Activated CD4-positive, CD25-positive, alpha-beta regulatory T cell treated with anti-CD3 and anti-CD28 coated beads, Interleukin-2, amount 50 U/mL, for 16 hours (primary cell): ENCODE data around the gene ACAP3.
"Not testable (repeated sequence)": the region's sequence is repeated elsewhere in the genome, so short reads cannot be mapped to it uniquely, and the experiment has no call there.

Experiments used
- DNase-seq: peaks from one replicate; pipeline ENCODE4 v3.0.0-alpha.2; 2020; ENCODE audit warnings: low read depth, low spot score

Gene ACAP3

DNA sequence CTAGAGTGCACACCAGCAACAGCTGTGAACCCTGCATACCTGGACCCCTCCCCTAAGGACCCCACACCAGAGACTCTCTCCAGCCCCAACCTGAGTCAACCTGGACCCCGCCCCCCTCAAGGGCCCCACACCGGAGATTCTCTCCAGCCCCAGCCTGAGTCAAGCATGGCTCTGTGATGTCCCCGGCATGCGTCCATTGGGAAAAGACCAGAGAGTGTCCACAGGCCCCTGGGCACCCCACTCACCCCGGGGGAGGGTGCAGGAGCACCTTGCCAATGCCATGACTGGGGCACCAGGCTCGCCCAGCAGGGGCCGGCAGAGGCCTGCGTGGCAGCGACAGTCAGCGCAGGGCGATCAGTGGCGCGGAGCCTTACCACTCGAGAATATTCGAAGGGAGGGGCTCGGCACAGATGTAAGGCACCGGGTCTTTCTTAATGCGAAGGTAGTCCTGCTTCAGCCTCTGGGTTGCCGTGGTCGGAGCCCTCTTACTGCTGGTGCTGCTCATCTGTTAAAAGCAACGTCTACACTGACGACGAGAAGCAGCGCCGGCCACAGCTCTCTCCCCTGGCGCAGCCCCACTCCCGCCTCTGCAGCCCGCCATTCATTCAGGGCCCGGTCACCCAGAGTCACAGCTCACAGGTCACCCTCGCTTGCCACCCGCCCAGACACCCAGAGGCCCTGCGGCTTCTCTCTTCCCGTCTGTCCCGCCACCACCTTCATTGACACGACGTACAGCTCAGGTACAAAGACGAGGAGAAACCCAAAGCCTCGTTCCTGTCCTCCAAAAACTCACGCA, 40.0 kb downstream of the ACAP3 start:
- no peak for DNase-seq

DNA sequence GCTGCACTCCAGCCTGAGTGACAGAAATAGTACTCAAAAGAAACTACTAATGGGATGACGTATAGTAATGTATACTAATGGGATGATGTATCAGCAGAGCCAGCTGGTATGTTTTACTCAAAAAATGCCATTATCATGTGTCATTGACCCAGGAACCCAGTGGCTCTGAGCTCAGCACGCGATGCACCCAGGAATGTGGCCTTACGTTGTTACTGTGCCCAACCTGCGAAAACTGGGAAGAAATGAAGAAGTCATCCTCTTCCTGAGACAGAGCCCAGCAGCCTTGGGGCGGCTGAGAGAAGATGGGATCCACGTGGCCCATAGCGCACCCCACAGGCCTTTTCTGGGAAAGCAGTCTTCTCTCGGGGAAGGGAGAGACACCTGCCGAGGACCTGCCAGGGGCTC, 42.9 kb downstream of the ACAP3 start:
- no peak for DNase-seq

DNA sequence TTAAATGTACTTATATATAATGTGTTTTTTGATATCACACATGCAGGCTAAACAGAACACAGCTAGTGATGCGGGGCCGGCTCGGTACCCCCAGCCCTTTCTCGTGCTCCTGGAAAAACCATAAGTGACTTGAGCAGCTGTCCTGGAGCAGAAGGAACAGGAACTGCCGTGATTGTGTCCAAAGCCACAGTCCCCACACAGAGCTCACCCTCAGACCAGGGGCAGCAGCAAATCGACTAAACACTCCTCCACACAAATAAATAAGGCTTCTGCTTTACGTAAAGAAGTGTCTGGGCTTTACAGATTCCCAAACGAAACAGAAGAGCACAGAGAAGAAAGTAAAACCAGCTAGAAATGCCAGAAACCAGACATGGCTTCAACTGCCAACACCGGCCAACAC, 43.7 kb downstream of the ACAP3 start:
- no peak for DNase-seq

DNA sequence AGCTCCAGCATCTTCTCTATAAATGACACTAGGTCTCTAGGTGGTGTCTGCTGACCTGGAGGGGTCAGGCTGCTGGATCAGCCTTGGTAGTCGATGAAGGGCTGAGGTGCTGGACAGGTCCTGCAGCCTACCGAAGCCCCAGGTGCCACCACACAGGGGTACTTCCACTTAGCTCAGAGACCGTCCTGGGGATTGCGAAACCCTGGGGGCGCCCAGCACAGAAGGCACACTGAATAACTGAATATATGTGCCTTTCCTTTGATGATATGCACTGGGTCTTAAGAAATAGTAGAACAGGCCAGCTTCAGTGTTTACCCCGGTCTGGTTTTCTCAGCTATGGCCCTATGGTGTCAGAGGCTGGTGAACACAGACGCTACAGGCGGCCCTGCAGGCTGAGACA, 45.0 kb downstream of the ACAP3 start:
- DNase-seq: no peak

DNA sequence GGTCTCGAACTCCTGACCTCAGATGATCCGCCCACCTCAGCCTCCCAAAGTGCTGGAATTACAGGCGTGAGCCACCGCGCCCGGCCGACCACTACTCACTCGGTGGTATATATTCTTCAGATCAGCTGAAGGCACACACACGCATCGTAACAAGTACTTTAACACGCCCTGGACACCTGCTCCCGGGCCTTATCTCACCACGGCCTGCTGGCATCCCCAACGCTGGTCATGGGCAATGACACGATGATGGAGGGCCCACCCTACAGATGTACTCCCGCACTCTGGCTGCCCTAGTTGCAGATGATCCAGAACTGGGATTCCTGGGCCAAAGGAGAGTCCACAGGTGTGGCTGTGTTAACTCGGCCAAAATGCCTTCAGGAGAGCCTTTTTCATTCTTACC, 45.7 kb downstream of the ACAP3 start:
- no peak for DNase-seq

DNA sequence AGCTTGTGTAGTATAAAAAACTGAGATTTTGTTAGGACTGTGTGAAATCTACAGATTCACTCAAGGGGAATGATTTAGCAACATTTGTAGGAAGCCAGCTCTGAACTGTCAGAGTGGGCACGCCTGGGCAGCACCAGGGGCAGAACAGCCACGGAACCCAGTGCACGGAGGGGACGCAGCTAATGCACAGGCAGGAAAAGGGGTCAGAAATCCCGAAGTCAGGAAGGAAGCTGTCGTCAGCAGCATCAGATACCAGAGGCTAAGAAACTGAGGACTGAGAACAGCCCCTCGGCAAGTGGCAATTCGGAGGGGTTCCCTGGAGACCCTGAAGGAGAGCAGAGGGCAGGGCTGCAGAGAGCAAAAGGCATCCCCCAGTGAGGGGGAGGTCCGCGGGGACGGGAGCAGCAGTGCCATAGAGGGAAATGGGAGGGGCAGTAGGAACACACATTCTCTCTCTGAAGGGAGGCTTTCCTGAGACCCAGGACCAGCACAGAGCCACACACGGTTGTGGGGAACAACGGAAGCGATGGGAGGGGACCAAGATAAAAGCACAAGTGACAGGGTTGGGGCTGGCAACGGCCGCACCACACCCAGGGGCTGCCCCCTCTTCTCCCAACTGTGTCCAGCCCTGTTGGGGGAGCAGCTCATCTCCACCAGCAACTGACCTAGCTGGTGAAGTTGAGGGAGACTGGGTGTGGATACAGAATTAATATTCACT, 46.7 kb downstream of the ACAP3 start:
- no peak for DNase-seq

DNA sequence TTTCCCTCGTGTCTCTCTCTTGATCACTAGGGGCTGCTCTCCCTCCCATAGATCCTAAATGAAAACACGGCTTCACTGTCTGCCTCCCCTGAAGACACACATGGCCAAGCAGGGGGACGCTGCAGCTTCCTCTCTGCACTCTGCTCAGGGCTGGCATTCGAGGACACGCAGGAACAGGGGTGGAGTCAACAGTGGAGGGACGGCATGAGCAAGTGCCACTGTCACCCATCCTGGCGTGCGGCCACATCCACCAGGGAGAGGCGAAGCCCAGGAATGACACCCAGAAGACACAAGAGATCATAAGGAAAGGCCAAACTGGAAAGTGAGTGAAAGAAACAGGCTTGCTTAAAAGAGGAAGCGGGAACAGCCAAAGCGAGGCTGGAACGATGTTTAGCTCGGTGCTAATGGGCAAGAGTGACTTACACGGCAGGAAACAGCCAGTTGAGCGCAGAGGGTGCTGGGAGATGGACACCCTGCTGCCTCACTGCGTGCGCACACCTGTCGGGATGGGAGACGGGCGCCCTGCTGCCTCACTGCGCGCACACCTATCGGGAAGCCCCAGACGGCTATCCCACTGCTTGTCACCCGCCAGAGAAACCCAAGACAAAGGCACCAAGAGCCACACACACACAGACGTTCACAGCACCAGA, 47.7 kb downstream of the ACAP3 start:
- DNase-seq: no peak

DNA sequence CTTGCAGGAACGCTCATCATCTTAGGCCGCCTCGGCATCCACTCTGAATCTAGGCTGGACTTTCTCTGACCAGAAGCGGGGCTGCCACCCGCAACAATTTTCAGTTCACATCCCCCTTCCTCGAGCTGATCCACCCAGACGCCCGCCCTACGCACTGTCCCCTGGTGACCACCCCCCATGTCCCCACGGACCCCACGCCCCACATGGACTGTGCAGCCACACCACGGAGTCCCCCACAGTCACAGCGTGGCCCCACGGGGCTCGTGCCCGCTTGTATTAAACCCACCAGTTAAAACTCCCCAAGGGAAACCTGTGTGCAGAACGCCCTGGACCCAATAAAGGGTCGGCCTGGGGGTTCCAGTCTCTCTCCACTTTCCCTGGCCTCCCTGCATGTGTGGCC, 48.2 kb downstream of the ACAP3 start:
- no peak for DNase-seq

DNA sequence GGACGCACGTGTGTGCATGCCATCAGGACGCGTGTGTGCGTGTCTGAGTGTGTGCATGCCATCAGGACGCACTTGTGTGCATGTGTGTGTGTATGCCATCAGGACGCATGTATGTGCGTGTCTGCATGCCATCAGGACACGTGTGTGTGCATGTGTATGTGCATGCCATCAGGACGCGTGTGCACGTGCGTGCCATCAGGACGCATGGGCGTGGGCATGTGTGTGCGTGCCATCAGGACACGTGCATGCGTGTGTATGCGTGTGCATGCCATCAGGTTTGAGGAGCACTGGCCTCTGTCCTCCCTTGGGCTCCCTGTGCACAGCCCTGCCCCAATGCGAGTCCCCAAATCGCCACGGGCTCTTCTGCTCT, 48.6 kb downstream of the ACAP3 start:
- DNase-seq: no peak

DNA sequence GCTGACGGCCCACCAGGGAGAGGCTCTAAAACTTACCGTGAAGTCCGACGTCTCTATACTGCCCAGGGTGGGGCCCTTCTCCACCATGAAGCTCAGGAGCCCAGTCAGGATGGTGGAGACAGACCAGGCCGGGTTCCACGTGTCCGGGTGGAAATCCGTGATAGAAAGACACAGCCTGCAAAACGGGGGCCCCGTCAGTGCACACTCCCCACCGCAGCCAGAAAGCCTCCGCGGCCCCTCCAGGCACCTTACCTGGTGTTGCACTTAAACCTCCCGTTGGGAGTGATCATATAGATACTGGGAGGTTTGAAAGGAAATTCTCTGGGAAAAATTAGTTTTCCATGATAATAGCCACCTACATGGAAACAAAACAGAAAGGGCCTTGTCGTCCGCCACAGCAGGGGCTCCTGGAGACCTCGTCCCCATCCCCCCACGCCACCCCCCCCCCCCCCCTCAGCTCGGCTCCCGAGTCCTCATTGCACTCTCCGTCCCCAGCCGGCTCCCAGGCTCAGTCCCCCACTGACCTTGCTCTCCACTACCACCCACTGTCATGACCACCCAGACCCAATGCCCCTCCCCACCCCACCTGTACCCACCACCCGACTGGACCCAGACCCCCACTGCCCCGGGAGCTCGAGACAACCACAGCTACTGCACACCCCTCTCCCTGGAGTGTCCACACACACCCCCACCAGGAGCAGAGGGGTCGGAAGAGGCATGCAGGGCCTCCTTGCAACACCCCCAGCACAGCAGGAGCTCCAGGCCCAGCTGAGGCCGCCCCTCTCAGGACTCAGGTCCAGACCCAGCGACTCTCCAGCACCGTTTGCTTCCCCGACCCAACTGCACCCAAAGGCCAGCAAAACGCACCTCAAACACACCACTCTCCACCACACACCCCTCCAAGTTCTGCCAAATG, 50.5 kb downstream of the ACAP3 start:
- no peak for DNase-seq

DNA sequence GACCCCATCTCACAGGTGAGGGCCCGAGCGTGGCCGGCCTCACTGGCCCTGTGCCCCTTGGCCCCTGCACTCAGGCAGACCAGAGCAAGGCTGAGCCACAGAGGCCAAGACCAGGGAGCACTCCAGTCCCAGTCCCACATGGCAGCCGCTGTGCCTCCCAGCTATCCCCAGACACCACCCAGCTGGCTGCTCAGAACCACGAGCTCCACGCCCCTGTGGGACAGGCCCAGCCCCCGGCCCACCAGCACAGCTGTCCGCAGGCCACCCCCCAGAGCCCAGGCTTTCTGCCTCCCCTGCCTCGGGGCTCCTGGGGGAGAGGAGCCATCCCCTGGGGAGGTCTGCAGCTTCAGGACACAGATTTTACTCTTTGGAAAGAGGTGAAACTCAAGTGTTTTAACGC, 52.1 kb downstream of the ACAP3 start:
- no peak for DNase-seq

DNA sequence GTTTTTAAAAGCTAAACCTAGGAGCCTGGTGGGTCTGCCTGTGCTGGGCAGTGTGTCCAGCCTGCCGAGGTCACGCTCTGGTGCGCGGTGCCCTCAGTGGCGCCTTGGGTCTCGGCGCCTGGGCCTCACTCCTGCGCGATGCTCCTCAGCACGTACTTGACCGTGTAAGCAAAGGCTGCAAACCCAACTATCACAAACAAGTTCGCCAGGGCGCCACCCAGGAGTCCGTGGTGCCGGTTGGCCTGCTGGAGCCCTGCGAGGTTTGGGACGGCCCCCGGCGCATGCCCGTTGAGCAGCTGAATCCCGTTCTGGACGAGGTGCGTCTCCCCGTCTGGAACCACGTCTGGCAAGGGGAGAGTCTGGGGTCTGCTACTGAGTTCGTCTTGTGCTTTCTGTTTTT, 52.7 kb downstream of the ACAP3 start:
- no peak for DNase-seq

DNA sequence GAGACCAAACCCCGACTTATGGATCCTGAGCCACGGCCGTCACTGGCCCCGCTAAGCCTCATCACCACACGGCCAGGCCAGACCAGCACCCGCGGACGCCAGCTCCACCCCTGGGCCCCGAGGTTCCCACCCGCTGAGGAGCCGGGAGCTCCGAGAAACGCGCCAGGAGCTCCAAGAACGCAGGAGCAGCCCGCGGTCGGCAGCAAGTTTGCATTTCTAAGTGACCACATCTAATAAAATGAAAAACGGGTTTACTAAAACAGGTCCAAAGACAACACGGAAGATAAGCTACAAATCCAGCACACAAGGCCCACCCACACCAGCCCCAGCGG, 53.1 kb downstream of the ACAP3 start:
- no peak for DNase-seq

DNA sequence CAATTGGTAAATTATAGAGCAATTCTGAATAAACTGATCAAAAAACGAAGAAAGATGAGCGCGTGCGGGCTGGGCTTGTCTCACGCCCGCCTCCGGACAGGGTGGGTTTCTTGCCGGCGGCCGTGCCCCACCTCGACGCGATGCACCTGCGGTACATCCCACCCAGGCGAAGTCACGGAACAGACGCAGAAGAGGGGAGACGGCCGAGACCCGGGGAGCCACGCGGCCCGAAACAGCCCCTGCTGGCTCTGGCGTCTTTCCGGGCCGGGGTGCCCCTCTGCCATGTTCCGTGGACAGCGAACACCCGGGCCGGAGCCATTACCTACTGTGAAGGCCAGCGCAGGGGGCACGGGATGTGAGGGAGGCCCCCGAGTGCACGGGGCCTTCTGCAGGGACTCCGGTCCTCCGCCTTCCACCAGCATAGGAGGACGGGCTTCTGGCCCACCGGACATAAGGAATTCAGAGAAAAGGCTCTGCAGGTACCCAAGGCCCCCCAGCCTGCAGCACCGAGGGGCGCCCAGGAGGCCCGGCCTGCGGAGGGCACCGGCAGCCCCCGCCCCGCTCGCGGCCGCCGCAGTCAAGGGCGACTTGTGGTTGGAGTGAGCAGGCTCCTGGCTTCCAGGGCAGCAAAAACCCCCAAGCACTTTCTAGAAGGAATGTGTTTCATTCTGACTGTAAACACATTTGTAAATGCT, 53.6 kb downstream of the ACAP3 start:
- DNase-seq: no peak

DNA sequence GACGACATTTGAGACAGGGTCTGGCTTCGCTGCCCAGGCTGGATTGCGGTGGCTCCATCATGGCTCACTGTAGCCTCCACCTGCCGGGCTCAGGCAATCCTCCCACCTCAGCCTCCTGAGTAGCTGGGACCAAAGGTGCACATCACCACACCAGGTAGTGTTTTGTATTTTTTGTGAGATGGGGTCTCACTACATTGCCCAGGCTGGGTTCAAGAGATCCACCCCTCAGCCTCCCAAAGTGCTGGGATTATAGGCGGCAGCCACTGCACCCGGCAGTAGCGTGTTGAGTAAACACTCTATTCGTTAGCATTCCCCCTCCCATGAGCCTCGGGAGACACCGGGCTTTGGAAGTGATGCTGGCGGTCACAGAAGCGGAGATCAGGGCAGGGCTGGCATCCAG, 54.4 kb downstream of the ACAP3 start:
- no peak for DNase-seq

DNA sequence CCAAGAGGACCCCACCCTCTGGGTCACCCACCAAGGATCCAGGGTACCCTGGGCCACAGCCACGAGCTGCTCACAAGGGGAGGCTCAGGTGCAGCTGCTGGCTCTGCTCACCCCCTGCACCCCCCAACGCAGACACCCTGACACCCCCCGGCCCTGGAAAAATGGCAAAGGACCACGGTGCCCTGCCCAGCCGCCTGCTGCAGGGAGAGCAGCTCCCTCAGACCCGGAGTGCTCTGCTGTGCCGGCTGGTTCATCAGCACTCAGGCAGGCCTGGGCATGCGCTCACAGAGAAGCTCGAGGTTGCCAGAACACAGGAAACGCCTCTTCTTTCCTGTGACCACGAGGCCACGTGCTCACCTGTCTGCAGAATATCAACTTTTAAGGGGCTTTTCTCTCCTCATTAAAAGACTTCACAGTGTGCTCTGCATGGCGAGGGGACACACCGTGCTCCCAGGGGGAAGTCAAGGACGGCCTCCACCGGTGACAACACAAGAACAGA, 56.9 kb downstream of the ACAP3 start:
- DNase-seq: peak; percentile 36

DNA sequence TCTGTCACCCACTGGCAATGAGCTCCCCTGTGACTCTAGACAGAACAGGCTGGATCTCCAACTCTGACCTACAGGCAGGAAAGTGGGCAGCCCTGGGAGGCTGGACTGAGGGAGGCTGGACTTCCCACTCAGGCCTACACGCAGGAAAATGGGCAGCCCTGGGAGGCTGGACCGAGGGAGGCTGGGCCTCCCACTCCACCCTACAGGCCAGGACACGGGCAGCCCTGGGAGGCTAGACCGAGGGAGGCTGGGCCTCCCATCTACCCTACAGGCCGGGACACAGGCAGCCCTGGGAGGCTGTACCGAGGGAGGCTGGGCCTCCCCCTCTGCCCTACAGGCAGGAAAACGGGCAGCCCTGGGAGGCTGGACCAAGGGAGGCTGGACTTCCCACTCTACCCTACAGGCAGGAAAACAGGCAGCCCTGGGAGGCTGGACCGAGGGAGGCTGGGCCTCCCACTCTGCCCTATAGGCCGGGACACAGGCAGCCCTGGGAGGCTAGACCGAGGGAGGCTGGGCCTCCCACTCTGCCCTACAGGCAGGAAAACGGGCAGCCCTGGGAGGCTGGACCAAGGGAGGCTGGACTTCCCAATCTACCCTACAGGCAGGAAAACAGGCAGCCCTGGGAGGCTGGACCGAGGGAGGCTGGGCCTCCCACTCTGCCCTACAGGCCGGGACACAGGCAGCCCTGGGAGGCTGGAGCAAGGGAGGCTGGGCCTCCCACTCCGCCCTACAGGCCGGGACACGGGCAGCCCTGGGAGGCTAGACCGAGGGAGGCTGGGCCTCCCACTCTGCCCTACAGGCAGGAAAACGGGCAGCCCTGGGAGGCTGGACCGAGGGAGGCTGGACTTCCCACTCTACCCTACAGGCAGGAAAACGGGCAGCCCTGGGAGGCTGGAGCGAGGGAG, 59.5 kb downstream of the ACAP3 start:
- not testable (repeated sequence) for DNase-seq

DNA sequence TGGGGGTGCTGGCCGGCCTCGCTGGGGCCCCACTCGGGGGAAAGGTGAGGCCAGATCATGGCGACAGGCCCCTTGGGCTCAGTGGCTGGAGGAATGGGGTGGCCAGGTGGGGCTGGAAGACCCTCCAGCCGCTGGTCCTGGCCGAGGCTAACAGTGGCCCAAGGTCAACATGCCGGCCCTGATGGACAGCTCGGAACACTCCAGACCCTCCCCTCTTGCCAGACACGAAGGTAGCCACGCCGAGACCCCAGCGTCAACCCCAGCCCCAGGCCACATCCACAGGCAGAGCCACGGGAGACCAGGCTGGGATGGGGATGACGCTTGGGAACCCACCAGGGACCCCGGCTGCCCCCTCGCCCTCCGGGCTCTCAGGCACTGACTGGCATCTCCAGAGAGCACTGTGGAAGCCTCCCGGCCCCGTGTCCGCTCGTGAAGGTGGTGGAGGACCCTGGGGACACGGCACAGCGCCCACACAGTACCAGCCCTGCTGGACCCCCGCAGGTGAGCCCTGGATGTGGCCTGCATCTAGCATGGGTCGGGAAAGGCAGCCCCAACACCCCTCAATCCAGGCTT, 60.3 kb downstream of the ACAP3 start:
- no peak for DNase-seq

DNA sequence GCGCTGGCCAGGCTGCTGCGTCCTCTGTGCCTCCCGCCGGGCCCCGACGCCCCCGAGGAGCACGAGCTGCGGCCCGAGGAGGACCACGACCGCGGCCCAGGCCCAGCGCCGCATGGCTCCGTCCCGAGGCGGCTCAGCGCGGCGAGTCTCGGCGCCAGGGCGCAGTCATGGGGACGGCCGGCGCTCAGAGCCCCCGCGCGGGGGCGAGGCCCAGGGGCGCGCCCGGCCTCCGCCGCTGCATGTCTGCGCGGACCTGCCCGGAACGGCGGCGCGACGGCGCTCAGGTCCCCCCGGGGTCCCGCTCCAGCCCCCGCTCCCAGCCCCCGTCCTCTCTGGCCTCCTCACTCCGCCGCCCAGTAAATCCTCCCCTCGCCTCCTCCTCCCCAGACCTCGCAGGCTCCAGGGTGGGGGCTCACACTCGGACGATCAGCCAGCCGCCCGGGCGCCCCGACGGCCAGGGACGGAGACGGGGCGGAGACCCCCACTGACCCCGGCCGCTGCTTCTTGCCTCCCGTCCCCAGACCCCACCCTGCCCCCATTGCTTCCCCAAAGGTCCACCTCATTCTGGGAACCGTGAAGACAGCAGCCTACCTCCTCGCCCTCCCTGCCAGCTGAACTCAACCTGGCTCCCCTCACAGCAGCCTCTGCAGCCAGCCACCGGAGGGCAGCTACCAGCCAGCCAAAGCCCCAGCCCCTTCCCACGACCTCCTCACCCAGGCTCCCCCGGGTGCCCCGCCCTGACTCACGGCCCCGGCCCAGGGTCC, 61.0 kb downstream of the ACAP3 start, which contains the start of gene C1QTNF12:
TSS of gene C1QTNF12 (minus strand) at position 146 of the 764 bp plus-strand sequence. CDS start at position 114, 32 bp downstream.
- no peak for DNase-seq
